GM10266 (cell line): ENCODE results near the gene ARID1B.

Source experiments
- DNase-seq: peaks from one replicate; pipeline ENCODE4 v3.0.0; 2012; ENCODE audit errors: extremely low spot score
- TF ChIP-seq, protein P1 (sequence below): IDR thresholded peaks from 2 replicates; pipeline ENCODE4 v1.5.1; 2012; ENCODE audit warnings: mild to moderate bottlenecking, low read depth; ENCODE audit not compliant: control insufficient read depth, insufficient read depth; ENCODE audit errors: missing control alignments

The ARID1B gene

GRCh38 chr6:156816505-156816904 is 39.3 kb downstream of the ARID1B start:
- TF ChIP-seq, protein P1, sequence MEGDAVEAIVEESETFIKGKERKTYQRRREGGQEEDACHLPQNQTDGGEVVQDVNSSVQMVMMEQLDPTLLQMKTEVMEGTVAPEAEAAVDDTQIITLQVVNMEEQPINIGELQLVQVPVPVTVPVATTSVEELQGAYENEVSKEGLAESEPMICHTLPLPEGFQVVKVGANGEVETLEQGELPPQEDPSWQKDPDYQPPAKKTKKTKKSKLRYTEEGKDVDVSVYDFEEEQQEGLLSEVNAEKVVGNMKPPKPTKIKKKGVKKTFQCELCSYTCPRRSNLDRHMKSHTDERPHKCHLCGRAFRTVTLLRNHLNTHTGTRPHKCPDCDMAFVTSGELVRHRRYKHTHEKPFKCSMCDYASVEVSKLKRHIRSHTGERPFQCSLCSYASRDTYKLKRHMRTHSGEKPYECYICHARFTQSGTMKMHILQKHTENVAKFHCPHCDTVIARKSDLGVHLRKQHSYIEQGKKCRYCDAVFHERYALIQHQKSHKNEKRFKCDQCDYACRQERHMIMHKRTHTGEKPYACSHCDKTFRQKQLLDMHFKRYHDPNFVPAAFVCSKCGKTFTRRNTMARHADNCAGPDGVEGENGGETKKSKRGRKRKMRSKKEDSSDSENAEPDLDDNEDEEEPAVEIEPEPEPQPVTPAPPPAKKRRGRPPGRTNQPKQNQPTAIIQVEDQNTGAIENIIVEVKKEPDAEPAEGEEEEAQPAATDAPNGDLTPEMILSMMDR: no peak
- DNase-seq: no peak

GRCh38 chr6:156820089-156820798 is 43.1 kb downstream of the ARID1B start:
- TF ChIP-seq, protein P1: no peak
- no peak for DNase-seq

GRCh38 chr6:156821707-156822106 is 44.5 kb downstream of the ARID1B start:
- TF ChIP-seq, protein P1: no peak
- peak; percentile 31 for DNase-seq

GRCh38 chr6:156822747-156823206 is 45.6 kb downstream of the ARID1B start:
- TF ChIP-seq, protein P1: no peak
- DNase-seq: no peak

GRCh38 chr6:156824142-156824541 is 47.0 kb downstream of the ARID1B start:
- TF ChIP-seq, protein P1: no peak
- no peak for DNase-seq

- DNase-seq: no peak
- TF ChIP-seq, protein P1: no peak
These were observed 48.3 kb downstream of the ARID1B start for GRCh38 chr6:156825475-156825874.

DNA sequence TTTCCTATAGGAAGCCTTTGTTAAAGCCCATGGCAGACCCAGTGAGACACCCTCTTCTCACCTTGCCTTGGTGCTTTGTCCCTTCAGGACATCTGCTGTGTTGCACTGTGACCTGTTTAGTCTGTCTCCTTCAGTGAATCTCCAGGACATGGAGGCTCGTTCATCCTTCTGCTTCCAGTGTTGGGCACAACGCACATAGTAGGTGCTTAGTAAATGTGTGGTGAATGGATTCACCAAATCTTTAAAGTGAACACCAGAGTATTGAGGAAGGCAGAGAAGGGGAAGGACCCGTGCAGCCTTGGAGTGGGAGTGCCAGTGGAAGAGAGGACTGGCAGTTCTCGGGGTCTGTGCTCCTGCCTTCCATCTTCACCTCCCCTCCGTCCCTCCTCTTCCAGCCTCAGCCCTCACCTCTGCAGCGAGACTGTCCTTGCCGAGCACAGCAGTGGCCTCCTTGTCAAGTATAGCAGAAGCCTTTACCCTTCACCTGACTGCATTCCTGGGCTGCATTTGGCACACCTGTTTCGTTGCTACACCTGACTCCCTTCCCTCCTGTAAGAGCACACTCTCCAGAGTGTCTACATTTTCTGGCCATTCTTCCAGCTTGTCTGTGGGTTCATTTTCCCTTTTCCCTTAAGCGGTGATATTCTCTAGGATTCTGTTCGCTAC is 49.2 kb downstream of the ARID1B start:
- no peak for DNase-seq
- TF ChIP-seq, protein P1: no peak
